SK-N-SH (cell line): ENCODE measurements around the gene RTN4. TPM values are rescaled to one million over a fixed set of nuclear protein-coding genes. Genes with fewer than 3 reads are reported as not detected.
A peak's percentile ranks its signal among the peaks of the same experiment; 100 is the strongest.

Source experiments
- CTCF ChIA-PET: fragments of 300-600, 350-600 bp; formaldehyde crosslinking; extraction: SDS; loops from one replicate; lab custom pipeline; 2021; lab: Yijun Ruan, JAX
- POLR2A ChIA-PET: fragments of 350-600 bp; sonication (Branson Sonifier 250); formaldehyde crosslinking; extraction: SDS; loops from one replicate; lab custom pipeline; 2020; ENCODE audit warnings: antibody characterized with exemption, inconsistent platforms; lab: Yijun Ruan, JAX
- DNase-seq: peaks from one replicate; pipeline ENCODE4 v3.0.0; 2012
- H2AFZ ChIP-seq: fragments of 200-600 bp; sonication (generic); 2 replicates; pipeline ENCODE4 v1.8.1; 2016; ENCODE audit warnings: antibody characterized with exemption, mild to moderate bottlenecking, low read depth
- H3F3A ChIP-seq: fragments of 200-600 bp; sonication (generic); replicated peaks from 2 replicates; pipeline ENCODE3; 2016; ENCODE audit warnings: antibody characterized with exemption, mild to moderate bottlenecking; ENCODE audit not compliant: insufficient read depth
- H3K27ac ChIP-seq, 2 experiments: fragments of 200-500 bp in 1 of 2; fragments of 200-600 bp in 1 of 2; sonication (Bioruptor generic) in 1 of 2; sonication (generic), shearing (Covaris generic) in 1 of 2; 2 replicates each; pipeline versions ENCODE4 v1.5.1 to v1.6.1; 2014 to 2016; ENCODE audit warnings: low read depth in 2 of 2, inconsistent platforms in 1 of 2, low read length in 1 of 2, mild to moderate bottlenecking in 1 of 2, mixed read lengths in 1 of 2
- H3K27me3 ChIP-seq: fragments of 200-600 bp; sonication (generic), shearing (Covaris generic); 2 replicates; pipeline ENCODE4 v1.6.1; 2016; ENCODE audit warnings: mixed run types; ENCODE audit not compliant: insufficient read depth
- H3K36me3 ChIP-seq, 2 experiments: fragments of 200-500 bp in 1 of 2; fragments of 200-600 bp in 1 of 2; sonication (Bioruptor generic) in 1 of 2; sonication (generic) in 1 of 2; replicated peaks in 1 of 2; 2 replicates each; pipeline versions ENCODE3 to v1.5.1; 2014 to 2016; ENCODE audit warnings: low read length in 1 of 2, mild to moderate bottlenecking in 1 of 2; ENCODE audit not compliant: insufficient read depth in 2 of 2, control insufficient read depth in 1 of 2
- H3K4me1 ChIP-seq, 2 experiments: fragments of 200-500 bp in 1 of 2; fragments of 200-600 bp in 1 of 2; sonication (Bioruptor generic) in 1 of 2; sonication (generic), shearing (Covaris generic) in 1 of 2; 2 replicates each; pipeline versions ENCODE4 v1.5.1 to v1.6.1; 2014 to 2016; ENCODE audit warnings: low read depth in 1 of 2, low read length in 1 of 2, mixed run types in 1 of 2; ENCODE audit not compliant: insufficient read depth in 2 of 2, control insufficient read depth in 1 of 2
- H3K4me2 ChIP-seq: fragments of 200-600 bp; sonication (generic), shearing (Covaris generic); 2 replicates; pipeline ENCODE4 v1.6.1; 2017; ENCODE audit warnings: mixed run types
- H3K4me3 ChIP-seq, 2 experiments: fragments of 200-500 bp in 1 of 2; fragments of 200-600 bp in 1 of 2; sonication (Bioruptor generic) in 1 of 2; sonication (generic), shearing (Covaris generic) in 1 of 2; 2 replicates each; pipeline versions ENCODE4 v1.5.1 to v1.8.1; 2014 to 2016; ENCODE audit warnings: low read depth in 2 of 2, inconsistent platforms in 1 of 2, low read length in 1 of 2, mild to moderate bottlenecking in 1 of 2, mixed read lengths in 1 of 2, moderate library complexity in 1 of 2
- H3K79me2 ChIP-seq: fragments of 200-600 bp; sonication (generic); 2 replicates; pipeline ENCODE4 v1.8.1; 2017; ENCODE audit warnings: mild to moderate bottlenecking; ENCODE audit not compliant: insufficient read depth
- H3K9ac ChIP-seq: fragments of 200-600 bp; sonication (generic); 2 replicates; pipeline ENCODE4 v1.6.1; 2017; ENCODE audit warnings: mixed run types
- H3K9me2 ChIP-seq: fragments of 200-600 bp; sonication (generic); 2 replicates; pipeline ENCODE4 v1.6.1; 2017; ENCODE audit warnings: mixed run types
- H3K9me3 ChIP-seq: fragments of 200-600 bp; sonication (generic); 2 replicates; pipeline ENCODE4 v1.6.1; 2017; ENCODE audit warnings: mixed run types, mild to moderate bottlenecking, moderate library complexity
- H4K20me1 ChIP-seq: fragments of 200-600 bp; sonication (generic); 2 replicates; pipeline ENCODE4 v1.6.1; 2017; ENCODE audit warnings: mild to moderate bottlenecking, mixed run types; ENCODE audit not compliant: insufficient read depth
- ELF1 ChIP-seq: IDR thresholded peaks from 2 replicates; pipeline ENCODE4 v1.4.0; 2012
- EZH2phosphoT487 ChIP-seq: fragments of 200-600 bp; sonication (generic); IDR thresholded peaks from 2 replicates; pipeline ENCODE4 v1.6.1; 2017; ENCODE audit warnings: low read depth, mixed run types, mild to moderate bottlenecking, antibody characterized with exemption, moderate library complexity, borderline replicate concordance
- FOSL2 ChIP-seq: IDR thresholded peaks from 2 replicates; pipeline ENCODE4 v1.4.0; 2012; ENCODE audit warnings: low read depth, mild to moderate bottlenecking, moderate library complexity, borderline replicate concordance
- FOXJ3 ChIP-seq: sonication (generic); formaldehyde crosslinking; IDR thresholded peaks from 2 replicates; pipeline ENCODE4 v1.5.1; 2020; ENCODE audit warnings: mild to moderate bottlenecking, missing genetic modification reagents
- GABPA ChIP-seq: IDR thresholded peaks from 2 replicates; pipeline ENCODE4 v1.4.0; 2012; ENCODE audit warnings: low read depth, mild to moderate bottlenecking
- JUND ChIP-seq: IDR thresholded peaks from 2 replicates; pipeline ENCODE4 v1.4.0; 2012
- MAX ChIP-seq: IDR thresholded peaks from 2 replicates; pipeline ENCODE4 v1.4.0; 2012; ENCODE audit warnings: low read depth
- MXI1 ChIP-seq: IDR thresholded peaks from 2 replicates; pipeline ENCODE4 v1.6.1; 2012; ENCODE audit warnings: mild to moderate bottlenecking, low read depth, low read length, improper control_type of control experiment
- NRF1 ChIP-seq: IDR thresholded peaks from 2 replicates; pipeline ENCODE4 v1.6.1; 2012; ENCODE audit warnings: low read depth, mild to moderate bottlenecking, low read length
- POLR2AphosphoS5 ChIP-seq: IDR thresholded peaks from 2 replicates; pipeline ENCODE4 v1.6.1; 2012; ENCODE audit warnings: low read depth, low read length
- RAD21 ChIP-seq: IDR thresholded peaks from 2 replicates; pipeline ENCODE4 v1.6.1; 2012; ENCODE audit warnings: mild to moderate bottlenecking, low read length
- RCOR1 ChIP-seq: fragments of 150-350 bp; IDR thresholded peaks from 2 replicates; pipeline ENCODE4 v1.6.1; 2017; ENCODE audit warnings: antibody characterized with exemption, low read length
- RFX5 ChIP-seq: IDR thresholded peaks from 2 replicates; pipeline ENCODE4 v1.6.1; 2012; ENCODE audit warnings: mild to moderate bottlenecking, improper control_type of control experiment, low read length
- SMC3 ChIP-seq: IDR thresholded peaks from 2 replicates; pipeline ENCODE4 v1.6.1; 2012; ENCODE audit warnings: low read depth, low read length, improper control_type of control experiment
- TCF12 ChIP-seq: IDR thresholded peaks from 2 replicates; pipeline ENCODE4 v1.4.0; 2012
- USF1 ChIP-seq: IDR thresholded peaks from 2 replicates; pipeline ENCODE4 v1.4.0; 2012; ENCODE audit warnings: low read depth, borderline replicate concordance
- USF2 ChIP-seq: fragments of 150-350 bp; IDR thresholded peaks from 2 replicates; pipeline ENCODE4 v1.6.1; 2017; ENCODE audit warnings: antibody characterized with exemption, low read length, low read depth, borderline replicate concordance
- YY1 ChIP-seq: IDR thresholded peaks from 2 replicates; pipeline ENCODE4 v1.4.0; 2012; ENCODE audit warnings: low read depth, mild to moderate bottlenecking
- WGBS: methylation state at CpG from one replicate; pipeline ENCODE4 v1.1.6; 2017; ENCODE audit warnings: low lambda C conversion rate; 5-methylcytosine and 5-hydroxymethylcytosine counted together
- polyA plus RNA-seq, 3 experiments: library from polyadenylated mRNA; depleted of rRNA; stranded (reverse); fragments of >200 nt; gene quantifications; 2 replicates each; pipeline ENCODE4 v1.2.3, GENCODE V29; 2012

RTN4 gene
- polyA plus RNA-seq, 1 of the 3 experiments (the other 2 are of a cell fraction) = 315 TPM

GRCh38 chr2:55006306-55006705, 43.9 kb downstream of the RTN4 start:
- Histone ChIP-seq H3K9me3 (no peaks in the 10 kb centered on the region), H3K9me2 (no peaks in the 10 kb centered on the region), H3K4me2 (peak overlapping the region; percentile 2; the same call in 1 of the 2 replicates), H3K4me1 (peaks cover 34 to 79% of the 10 kb centered on the region in 2 experiments), H3K4me3 (no peak overlapping the region), H3K36me3 (peaks cover 7 to 21% of the 10 kb centered on the region in 2 experiments), H3K79me2 (peaks cover 100% of the 10 kb centered on the region), H3F3A (peaks cover 59% of the 10 kb centered on the region), H4K20me1 (peaks cover 100% of the 10 kb centered on the region), H3K9ac (no peak overlapping the region), H2AFZ (no peak overlapping the region), H3K27ac (peak overlapping the region in 1 of 2 experiments; percentile 11; a peak in 1 of 4 replicates), H3K27me3 (no peaks in the 10 kb centered on the region)
- WGBS = 68% methylated on average over 3 of the region's 3 CpGs
- ChIA-PET CTCF (interaction anchor here (1.6 to 1.8 kb wide), 3 partner anchors 9 to 162 kb away, joined by 4 to 8 read pairs (median 7); no protein-coding TSS in a partner anchor), POLR2A (no interaction called here)
- TF ChIP-seq JUND (no peak), TCF12 (no peak), POLR2AphosphoS5 (peak; percentile 7; the same call in 1 of the 2 replicates), GABPA (no peak)
- DNase-seq = no peak

GRCh38 chr2:55003706-55004639, 46.3 kb downstream of the RTN4 start:
- H3K27ac ChIP-seq = peak overlapping the region in 1 of 2 experiments; percentile 14; a peak in 1 of 4 replicates
- H3K36me3 ChIP-seq = peaks cover 2 to 9% of the 10 kb centered on the region in 2 experiments
- no peaks in the 10 kb centered on the region for H3K9me3 ChIP-seq
- DNase-seq = no peak
- POLR2A ChIA-PET = no interaction called here
- WGBS = 91% methylated on average over 10 of the region's 10 CpGs
- H4K20me1 ChIP-seq = peaks cover 100% of the 10 kb centered on the region
- H3F3A ChIP-seq = peaks cover 73% of the 10 kb centered on the region
- TF ChIP-seq USF1 (no peak), RAD21 (no peak), GABPA (no peak), SMC3 (no peak), TCF12 (no peak), RFX5 (no peak), FOSL2 (no peak), USF2 (no peak), POLR2AphosphoS5 (no peak), NRF1 (no peak), FOXJ3 (CRISPR knock-in tag) (no peak), YY1 (no peak), MXI1 (no peak), MAX (no peak), ELF1 (no peak), EZH2phosphoT487 (no peak), RCOR1 (no peak)
- no peak overlapping the region for H3K4me2 ChIP-seq
- no peak overlapping the region for H3K9ac ChIP-seq
- H3K4me1 ChIP-seq = peaks cover 33 to 73% of the 10 kb centered on the region in 2 experiments
- no peaks in the 10 kb centered on the region for H3K27me3 ChIP-seq
- CTCF ChIA-PET = interaction anchor here (0.7 to 1.6 kb wide), 4 partner anchors 11 to 164 kb away, joined by 3 to 9 read pairs (median 4); no protein-coding TSS in a partner anchor
- no peak overlapping the region for H2AFZ ChIP-seq
- H3K4me3 ChIP-seq = no peak overlapping the region
- peaks cover 100% of the 10 kb centered on the region for H3K79me2 ChIP-seq
- H3K9me2 ChIP-seq = no peaks in the 10 kb centered on the region
